HG02885 (cell line): ENCODE results near the gene HRG.
A peak's percentile ranks its signal among the peaks of the same experiment; 100 is the strongest.

Source experiments
- ATAC-seq: cut with Tn5 transposase; IDR thresholded peaks from one replicate; pipeline ENCODE4 v1.9.1; 2021; ENCODE audit warnings: mild to moderate bottlenecking; ENCODE audit not compliant: unreplicated experiment, poor library complexity

The HRG gene

GRCh38 chr3:186637686-186638085 lies 28.1 kb upstream of the HRG start:
- no peak for ATAC-seq

DNA sequence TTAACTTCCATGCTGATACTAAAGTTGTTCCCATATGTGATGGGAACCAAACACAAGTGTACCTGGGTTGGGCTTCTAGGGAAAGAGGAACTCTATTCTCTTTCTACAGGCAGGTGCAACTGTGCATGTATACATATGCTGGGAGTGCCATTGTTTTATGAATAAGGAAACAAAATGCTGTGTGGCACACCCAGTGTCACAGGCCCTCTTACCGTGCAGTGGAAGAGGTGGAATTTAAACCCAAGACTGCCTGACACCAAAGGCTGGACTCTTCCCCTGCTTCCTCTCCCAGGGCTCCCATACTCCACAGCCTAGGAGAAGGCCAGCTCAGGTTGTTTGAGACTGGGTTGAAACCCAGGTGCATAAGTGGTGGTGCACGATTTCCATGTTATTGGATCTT lies 27.6 kb upstream of the HRG start:
- ATAC-seq, result no peak

DNA sequence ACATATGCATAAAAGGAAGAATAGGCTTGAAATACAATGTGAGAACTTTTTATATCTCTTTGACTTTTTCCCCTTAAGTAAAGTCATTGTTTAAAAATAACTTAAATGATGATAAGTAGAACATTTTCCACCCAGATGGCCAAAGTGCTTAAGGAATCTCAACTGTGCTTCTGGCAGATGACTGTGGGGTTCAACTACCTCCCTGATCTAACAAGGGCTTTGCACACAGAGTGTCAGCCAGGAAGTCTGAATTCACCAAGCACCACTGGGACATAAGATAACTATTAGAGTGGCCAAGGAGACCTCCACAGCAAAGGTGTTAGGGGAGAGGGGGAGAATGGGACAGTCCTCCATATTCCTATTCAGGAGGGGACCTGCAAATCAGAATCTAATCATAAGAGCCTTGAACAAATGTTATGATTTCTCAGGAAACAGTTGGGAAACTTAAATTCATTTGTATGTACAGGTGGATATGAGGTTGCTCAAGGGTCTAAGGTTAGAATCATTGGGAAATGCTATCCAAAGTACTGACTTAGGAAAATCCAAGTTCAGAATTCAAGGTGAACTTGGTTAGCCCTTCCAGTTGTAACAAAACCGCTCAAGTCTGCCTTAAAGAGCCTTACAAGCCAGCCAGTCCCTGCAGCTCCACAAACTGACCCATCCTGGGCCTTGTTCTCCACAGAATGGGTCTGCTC lies 25.9 kb upstream of the HRG start, which contains the start of gene FETUB:
Gene FETUB, plus strand, starts transcription at position 622 of the 695 bp plus-strand sequence. Its CDS starts 62 bp downstream, at position 684.
- ATAC-seq, result no peak

DNA sequence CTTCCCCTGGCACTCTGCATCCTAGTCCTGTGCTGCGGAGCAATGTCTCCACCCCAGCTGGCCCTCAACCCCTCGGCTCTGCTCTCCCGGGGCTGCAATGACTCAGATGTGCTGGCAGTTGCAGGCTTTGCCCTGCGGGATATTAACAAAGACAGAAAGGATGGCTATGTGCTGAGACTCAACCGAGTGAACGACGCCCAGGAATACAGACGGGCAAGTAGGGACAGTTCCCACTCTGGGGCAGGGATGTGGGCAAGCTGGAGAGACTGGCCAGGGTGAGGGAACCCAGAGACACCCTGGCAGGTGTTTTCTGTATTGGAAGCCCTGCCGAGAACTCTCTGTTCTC lies 25.4 kb upstream of the HRG start:
- ATAC-seq, result no peak

- ATAC-seq, result no peak
These were observed 24.9 kb upstream of the HRG start for GRCh38 chr3:186640929-186641328.

DNA sequence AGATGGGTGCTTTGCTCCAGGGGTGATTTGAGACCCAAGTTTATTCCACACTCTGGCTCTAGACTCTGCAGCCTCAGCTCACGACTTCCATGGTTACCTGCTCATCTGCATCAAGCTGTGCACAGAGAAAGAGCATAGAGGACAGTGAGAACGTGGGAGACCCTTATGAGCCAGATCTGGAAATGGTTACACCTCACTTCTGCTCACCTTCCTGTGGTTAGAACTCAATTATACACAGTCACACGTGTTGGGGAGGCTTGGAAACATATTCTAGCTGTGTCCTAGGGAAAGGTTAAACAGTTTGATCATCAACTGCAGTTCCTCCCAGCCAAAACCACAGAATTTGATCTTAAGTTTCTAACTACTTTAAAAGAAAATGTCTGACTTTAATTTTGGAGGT lies 23.8 kb upstream of the HRG start:
- no peak for ATAC-seq

- no peak for ATAC-seq
These were observed 22.3 kb upstream of the HRG start for GRCh38 chr3:186643493-186643892.

GRCh38 chr3:186644683-186645082 lies 21.1 kb upstream of the HRG start:
- ATAC-seq, result no peak

DNA sequence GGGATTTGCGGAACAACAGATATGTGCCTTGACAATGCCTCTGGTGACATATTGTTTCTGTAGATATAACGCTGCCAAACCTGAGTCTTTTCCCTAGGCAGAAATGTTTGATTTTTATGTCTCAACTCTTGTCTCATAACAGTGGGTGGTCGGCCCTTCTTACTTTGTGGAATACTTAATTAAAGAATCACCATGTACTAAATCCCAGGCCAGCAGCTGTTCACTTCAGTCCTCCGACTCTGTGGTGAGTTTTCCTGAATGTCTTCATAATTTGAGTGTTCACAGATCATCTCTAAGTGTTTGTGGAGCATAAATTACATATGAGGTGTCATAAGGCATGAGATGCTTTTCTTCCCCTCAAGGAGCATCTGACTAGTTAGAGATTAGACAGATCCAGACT lies 19.7 kb upstream of the HRG start:
- ATAC-seq, result no peak

DNA sequence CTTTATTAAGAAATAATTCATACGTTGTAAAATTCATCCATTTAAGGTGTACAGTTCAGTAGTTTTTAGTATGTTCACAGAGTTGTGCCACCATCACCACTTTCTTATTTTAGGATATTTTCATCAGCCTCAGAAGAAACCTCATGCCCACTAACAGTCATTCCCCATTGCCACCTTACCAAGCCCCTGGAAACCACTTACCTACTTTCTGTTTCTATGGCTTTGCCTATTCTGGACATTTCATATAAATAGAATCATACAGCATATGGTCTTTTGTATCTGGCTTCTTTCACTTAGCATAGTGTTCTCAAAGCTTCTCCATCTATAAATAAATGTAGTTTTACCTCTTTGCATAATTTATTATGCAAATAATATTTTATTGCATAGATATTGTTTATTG lies 19.0 kb upstream of the HRG start:
- no peak for ATAC-seq

GRCh38 chr3:186648851-186649250 lies 17.0 kb upstream of the HRG start:
- ATAC-seq, result no peak

DNA sequence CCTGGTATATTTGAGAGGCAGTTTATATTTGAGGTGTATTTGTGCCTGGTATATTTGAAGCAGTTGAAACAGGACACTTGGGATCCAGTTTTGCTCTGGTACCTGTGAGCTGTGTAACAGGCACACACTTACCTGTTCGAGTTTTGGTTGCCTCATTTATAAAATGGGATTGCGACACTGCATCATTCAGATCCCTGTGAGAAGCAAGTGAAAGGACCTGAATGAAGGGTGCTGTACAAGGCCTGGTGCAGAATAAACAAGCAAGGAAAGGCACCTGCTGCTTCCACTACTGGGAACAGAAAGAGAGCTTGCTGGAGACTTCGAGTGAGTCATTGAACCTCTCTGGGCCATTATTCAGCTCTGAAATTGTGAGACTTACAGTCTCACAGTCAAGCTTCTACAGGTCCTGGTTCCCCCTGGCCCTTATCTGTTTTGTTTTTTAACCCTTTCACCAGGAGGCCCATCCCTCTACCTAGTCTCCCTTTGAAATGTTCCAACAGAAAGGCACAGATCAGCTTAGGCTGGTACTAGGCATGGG lies 14.1 kb upstream of the HRG start:
- no peak for ATAC-seq

GRCh38 chr3:186653080-186653707 lies 12.6 kb upstream of the HRG start:
- peak; percentile 95 for ATAC-seq

DNA sequence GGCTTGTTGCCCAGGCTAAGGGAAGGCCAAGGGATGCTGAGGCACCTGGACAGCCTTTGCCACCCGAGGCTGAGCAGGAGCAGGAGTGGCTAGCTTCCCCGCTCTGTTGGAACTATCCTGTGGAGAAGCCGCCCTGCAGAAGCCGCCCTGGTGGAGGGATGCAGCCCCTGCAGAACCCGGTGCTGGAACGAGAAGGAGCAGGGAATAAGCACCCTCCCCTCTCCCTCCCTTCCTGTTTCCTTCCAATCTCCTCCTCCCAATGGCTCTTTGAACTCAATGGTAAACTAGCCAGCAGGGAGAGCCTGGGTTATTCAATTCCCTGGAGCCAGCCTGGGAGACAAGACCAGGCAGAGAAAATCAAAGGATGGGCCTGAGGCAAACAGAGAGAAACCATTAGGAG lies 11.8 kb upstream of the HRG start:
- ATAC-seq, result no peak

DNA sequence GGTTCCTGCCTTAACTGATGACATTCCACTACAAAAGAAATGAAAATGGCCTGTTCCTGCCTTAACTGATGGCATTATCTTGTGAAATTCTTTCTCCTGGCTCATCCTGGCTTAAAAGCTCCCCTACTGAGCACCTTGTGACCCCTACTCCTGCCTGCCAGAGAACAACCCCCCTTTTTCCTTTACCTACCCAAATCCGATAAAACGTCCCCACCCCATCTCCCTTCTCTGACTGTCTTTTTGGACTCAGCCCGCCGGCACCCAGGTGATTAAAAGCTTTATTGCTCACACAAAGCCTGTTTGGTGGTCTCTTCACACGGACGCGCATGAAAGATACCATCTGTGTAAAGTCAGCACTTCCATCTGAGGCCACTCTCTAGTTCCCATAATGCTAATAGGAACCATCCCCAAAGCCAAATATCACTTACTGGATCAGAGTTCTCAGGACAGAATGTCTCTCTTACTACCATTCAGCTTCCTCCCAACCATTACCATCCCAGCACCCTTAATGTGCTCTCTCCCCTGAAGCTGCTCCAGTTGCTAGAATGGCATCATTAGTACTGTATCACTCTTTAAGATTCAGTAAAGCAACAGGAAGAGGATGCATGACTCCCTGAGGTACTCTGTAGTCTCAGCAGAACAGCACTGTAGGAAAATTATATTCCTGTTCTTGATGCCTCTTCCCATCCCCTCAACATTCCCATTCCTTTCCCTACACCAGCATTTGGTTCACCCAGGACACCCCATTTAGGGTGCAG lies 2.3 kb upstream of the HRG start:
- no peak for ATAC-seq

GRCh38 chr3:186664119-186664495 lies 1.7 kb upstream of the HRG start:
- ATAC-seq, result no peak

DNA sequence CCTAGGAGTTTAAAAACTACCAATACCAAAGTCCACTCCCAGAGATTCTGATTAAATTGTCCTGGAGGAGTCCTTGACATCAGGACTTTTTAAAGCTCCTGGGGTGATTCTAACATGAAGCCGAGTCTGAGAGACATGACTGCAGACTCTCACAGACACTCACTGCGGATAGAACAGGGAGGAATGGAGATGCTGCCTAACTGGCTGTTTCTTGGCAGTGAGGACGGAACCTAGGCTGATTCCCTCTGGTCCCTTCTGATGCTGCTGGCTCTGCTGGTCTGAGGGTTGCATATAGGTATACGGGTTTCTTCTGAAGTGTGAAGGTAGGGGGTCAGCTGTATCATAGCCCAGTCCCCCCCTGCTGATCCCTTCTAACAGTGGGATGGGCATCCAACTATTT lies 1.3 kb upstream of the HRG start:
- no peak for ATAC-seq

DNA sequence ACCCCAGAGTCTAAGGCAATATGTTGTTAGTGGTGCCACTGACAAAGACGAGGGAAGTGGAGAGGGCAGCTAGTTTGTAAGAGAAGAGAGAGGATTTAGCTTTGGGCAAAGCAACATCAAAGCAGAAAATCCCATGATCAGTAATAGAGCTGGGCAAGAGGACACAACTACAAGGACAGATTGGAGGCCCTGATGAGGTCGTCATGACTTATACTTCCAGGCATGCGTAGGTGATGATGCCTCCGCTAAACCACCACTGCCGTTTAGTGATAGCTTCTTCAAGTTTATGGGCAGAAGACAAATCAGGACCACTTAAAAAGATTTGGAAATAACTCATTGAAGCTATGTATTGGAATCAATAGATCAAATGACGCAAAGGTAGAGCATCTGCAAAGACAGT lies 2.6 kb downstream of the HRG start:
- ATAC-seq, result no peak

- no peak for ATAC-seq
These were observed 3.7 kb downstream of the HRG start for GRCh38 chr3:186669378-186670084.

GRCh38 chr3:186670155-186670554 lies 4.3 kb downstream of the HRG start:
- ATAC-seq, result no peak

DNA sequence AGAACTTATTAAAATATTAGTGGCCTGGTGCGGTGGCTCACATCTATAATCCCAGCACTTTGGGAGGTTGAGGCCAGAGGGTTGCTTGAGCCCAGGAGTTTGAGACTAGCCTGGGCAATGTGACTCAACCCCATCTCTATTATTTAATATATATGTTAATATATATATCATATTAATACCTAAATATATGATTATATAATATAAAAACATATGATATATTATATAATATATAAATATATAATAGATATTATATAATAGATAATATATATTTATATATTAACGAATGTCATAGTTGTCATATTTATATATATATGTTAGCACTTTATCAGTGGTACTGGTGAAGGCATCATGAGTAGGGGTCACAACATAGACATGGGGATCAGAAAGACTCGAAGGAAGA lies 5.2 kb downstream of the HRG start:
- ATAC-seq, result no peak
